ENCODE data around the gene CRYBA4.

DNA sequence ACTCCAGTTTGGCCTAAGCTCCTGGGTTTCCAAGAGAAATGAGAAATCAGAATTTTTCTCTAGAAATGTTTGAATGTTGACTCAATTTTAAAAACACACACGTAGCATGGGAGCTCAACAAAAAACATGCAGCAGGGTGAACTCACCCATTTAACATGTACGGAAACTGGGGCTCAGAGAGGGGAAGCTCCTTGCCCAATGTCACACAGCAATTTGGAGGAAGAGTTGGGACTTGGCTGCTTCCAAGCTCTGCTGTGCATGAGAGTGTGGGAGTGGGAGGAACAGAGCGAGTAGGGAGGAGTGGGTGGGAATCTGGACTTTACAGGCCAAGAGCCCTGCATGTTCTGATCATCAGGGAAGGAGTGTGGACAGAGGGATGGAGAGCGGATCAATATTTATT lies 37.8 kb upstream of the CRYBA4 start:
- no peak for TF ChIP-seq NBN (IDR thresholded peaks at IDR 0.05)
- no peak for TF ChIP-seq BACH1 (IDR thresholded peaks at IDR 0.05; ENCODE audit: borderline replicate concordance)
- no peak for TF ChIP-seq POLR2AphosphoS5 (IDR thresholded peaks at IDR 0.05; ENCODE audit: low read length)
- TF ChIP-seq POLR2A (IDR thresholded peaks at IDR 0.05; ENCODE audit: low read depth, low read length) = no peak
- TF ChIP-seq SRF (IDR thresholded peaks at IDR 0.05; ENCODE audit: low read depth in 2 of 2, low read length in 2 of 2) = no peak
- TF ChIP-seq, protein P1, sequence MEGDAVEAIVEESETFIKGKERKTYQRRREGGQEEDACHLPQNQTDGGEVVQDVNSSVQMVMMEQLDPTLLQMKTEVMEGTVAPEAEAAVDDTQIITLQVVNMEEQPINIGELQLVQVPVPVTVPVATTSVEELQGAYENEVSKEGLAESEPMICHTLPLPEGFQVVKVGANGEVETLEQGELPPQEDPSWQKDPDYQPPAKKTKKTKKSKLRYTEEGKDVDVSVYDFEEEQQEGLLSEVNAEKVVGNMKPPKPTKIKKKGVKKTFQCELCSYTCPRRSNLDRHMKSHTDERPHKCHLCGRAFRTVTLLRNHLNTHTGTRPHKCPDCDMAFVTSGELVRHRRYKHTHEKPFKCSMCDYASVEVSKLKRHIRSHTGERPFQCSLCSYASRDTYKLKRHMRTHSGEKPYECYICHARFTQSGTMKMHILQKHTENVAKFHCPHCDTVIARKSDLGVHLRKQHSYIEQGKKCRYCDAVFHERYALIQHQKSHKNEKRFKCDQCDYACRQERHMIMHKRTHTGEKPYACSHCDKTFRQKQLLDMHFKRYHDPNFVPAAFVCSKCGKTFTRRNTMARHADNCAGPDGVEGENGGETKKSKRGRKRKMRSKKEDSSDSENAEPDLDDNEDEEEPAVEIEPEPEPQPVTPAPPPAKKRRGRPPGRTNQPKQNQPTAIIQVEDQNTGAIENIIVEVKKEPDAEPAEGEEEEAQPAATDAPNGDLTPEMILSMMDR (IDR thresholded peaks at IDR 0.05 in 2 of 3, conservative IDR thresholded peaks at IDR 0.05 in 1 of 3; ENCODE audit: control insufficient read depth in 2 of 3, extremely low read depth in 1 of 3, insufficient read depth in 1 of 3, low read depth in 3 of 3, low read length in 3 of 3) = no peak
- TF ChIP-seq MAX (IDR thresholded peaks at IDR 0.05; ENCODE audit: low read depth, low read length) = no peak
- TF ChIP-seq BCL11A (IDR thresholded peaks at IDR 0.05; ENCODE audit: low read depth, low read length) = no peak
- TF ChIP-seq CHD1 (IDR thresholded peaks at IDR 0.05; ENCODE audit: low read depth, low read length) = no peak
- TF ChIP-seq CREM (IDR thresholded peaks at IDR 0.05; ENCODE audit: low read depth) = no peak
